Gastroesophageal sphincter (tissue), 3 donors: ENCODE data around the gene TSPAN14.

Experiments
- CTCF ChIP-seq, 4 experiments: fragments of 200-600 bp in 2 of 4; fragments of 450-650 bp in 2 of 4; sonication (generic) in 1 of 4; IDR thresholded peaks; one replicate each; pipeline ENCODE4 v1.5.1; 2017 to 2019; ENCODE audit warnings: antibody characterized with exemption in 4 of 4, mild to moderate bottlenecking in 2 of 4, moderate library complexity in 2 of 4
- EP300 ChIP-seq: sonication (generic); formaldehyde crosslinking; IDR thresholded peaks from one replicate; pipeline ENCODE4 v1.6.1; 2017; ENCODE audit warnings: antibody characterized with exemption, mild to moderate bottlenecking
- POLR2A ChIP-seq, 2 donors: fragments of 450-650 bp; IDR thresholded peaks; one replicate each; pipeline ENCODE4 v1.6.1; 2017; ENCODE audit warnings: antibody characterized with exemption in 2 of 2, mild to moderate bottlenecking in 2 of 2, moderate library complexity in 1 of 2
- POLR2AphosphoS5 ChIP-seq: sonication (generic); formaldehyde crosslinking; IDR thresholded peaks from one replicate; pipeline ENCODE4 v1.6.1; 2017; ENCODE audit warnings: antibody characterized with exemption

GRCh38 chr10:80413271-80413996 is 40.7 kb upstream of the TSPAN14 start:
- TF ChIP-seq POLR2A (IDR thresholded peaks at IDR 0.05) (no peak), CTCF (IDR thresholded peaks at IDR 0.05) (no peak), POLR2AphosphoS5 (no peak), EP300 (no peak)
